ENCODE results near the gene TF. TPM values are rescaled to one million over a fixed set of nuclear protein-coding genes. Genes with fewer than 3 reads are reported as not detected.

The TF gene
- total RNA-seq, 1 donor from 2014 or later = 4.4 TPM

- TF ChIP-seq CTCF (IDR thresholded peaks at IDR 0.05; ENCODE audit: unreplicated experiment) = no peak
- Mint-ChIP-seq H3K4me1 (ENCODE audit: low read depth) (no peaks in the 10 kb centered on the region), H3K9me3 (ENCODE audit: low read depth) (no peaks in the 10 kb centered on the region), H3K27me3 (peaks cover 10% of the 10 kb centered on the region), H3K27ac (no peak overlapping the region), H3K4me3 (ENCODE audit: low read depth) (no peak overlapping the region), H3K36me3 (ENCODE audit: insufficient read depth) (no peaks in the 10 kb centered on the region)
- no peak for DNase-seq (ENCODE audit: low spot score, unreplicated experiment)
Measured at GRCh38 chr3:133759740-133760305, 13.6 kb downstream of the TF start.

DNA sequence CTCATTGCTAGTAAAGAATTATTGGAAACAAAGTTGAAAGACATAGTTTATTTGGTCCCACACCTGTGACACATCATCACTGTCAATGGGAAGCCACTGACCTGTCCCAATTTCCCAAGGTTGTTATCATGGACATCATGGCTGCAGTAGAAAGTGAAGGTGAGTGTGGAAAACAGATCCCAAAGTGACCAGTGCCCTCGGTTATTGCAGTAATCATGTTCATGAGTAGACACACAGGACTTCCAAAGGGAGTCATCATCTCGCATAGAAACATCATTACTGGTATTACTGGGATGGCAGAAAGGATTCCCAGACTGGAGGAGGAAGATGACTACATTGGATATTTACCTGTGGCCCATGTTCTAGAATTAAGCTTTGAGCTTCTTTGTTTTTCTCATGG is 14.7 kb downstream of the TF start:
- H3K4me3 Mint-ChIP-seq (ENCODE audit: low read depth) = no peak overlapping the region
- no peaks in the 10 kb centered on the region for H3K4me1 Mint-ChIP-seq (ENCODE audit: low read depth)
- no peak overlapping the region for H3K27ac Mint-ChIP-seq
- H3K9me3 Mint-ChIP-seq (ENCODE audit: low read depth) = no peaks in the 10 kb centered on the region
- no peaks in the 10 kb centered on the region for H3K36me3 Mint-ChIP-seq (ENCODE audit: insufficient read depth)
- H3K27me3 Mint-ChIP-seq = peaks cover 10% of the 10 kb centered on the region
- DNase-seq (ENCODE audit: low spot score, unreplicated experiment) = no peak
- no peak for TF ChIP-seq CTCF (IDR thresholded peaks at IDR 0.05; ENCODE audit: unreplicated experiment)

DNA sequence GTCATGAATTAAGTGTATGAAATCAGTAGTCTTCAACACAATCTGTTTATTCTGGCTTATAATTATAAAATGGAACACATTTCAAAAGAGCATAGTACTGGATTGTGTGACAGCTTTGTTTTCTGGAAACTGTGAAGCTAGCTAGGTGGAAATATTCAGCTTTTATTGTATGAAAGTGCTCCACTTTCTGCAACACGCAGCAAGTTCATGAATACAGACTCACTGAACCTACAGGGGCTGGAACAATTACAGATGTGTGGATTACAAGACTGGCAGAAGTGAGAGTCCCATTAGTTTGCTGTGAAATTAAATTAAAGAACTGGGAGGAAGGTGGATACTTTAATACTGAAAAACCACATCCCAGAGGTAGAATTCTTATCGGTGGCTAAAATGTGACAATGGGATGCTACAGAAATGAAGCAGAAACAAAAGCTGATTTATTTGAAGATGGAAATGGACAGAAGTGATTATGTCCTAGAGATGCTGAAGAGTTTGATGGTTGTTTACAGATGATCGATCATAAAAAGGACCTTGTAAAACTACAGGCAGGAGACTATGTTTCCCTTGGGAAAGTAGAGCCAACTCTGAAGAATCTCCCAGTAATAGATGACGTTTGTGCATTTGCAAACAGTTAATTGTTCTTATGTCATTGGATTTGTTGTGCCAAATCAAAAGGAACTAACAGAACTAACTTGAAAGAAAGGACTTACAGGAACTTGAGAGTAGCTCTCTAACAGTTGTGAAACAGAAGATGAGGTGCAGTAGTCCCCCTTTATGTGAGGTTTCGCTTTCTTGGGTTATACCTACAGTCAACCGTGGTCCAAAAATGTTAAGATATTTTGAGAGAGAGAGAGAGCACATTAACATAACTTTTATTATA is 15.7 kb downstream of the TF start:
- no peak overlapping the region for H3K27ac Mint-ChIP-seq
- H3K4me3 Mint-ChIP-seq (ENCODE audit: low read depth) = no peak overlapping the region
- no peaks in the 10 kb centered on the region for H3K4me1 Mint-ChIP-seq (ENCODE audit: low read depth)
- no peak for DNase-seq (ENCODE audit: low spot score, unreplicated experiment)
- TF ChIP-seq CTCF (IDR thresholded peaks at IDR 0.05; ENCODE audit: unreplicated experiment) = no peak
- no peaks in the 10 kb centered on the region for H3K36me3 Mint-ChIP-seq (ENCODE audit: insufficient read depth)
- H3K9me3 Mint-ChIP-seq (ENCODE audit: low read depth) = no peaks in the 10 kb centered on the region
- H3K27me3 Mint-ChIP-seq = peaks cover 10% of the 10 kb centered on the region

GRCh38 chr3:133762539-133762938 is 16.3 kb downstream of the TF start:
- Mint-ChIP-seq H3K27me3 (peaks cover 5% of the 10 kb centered on the region), H3K4me1 (ENCODE audit: low read depth) (no peaks in the 10 kb centered on the region), H3K4me3 (ENCODE audit: low read depth) (no peak overlapping the region), H3K9me3 (ENCODE audit: low read depth) (no peaks in the 10 kb centered on the region), H3K36me3 (ENCODE audit: insufficient read depth) (no peaks in the 10 kb centered on the region), H3K27ac (no peak overlapping the region)
- no peak for DNase-seq (ENCODE audit: low spot score, unreplicated experiment)
- TF ChIP-seq CTCF (IDR thresholded peaks at IDR 0.05; ENCODE audit: unreplicated experiment) = no peak

GRCh38 chr3:133763797-133764683 is 17.8 kb downstream of the TF start:
- no peaks in the 10 kb centered on the region for H3K4me1 Mint-ChIP-seq (ENCODE audit: low read depth)
- no peaks in the 10 kb centered on the region for H3K9me3 Mint-ChIP-seq (ENCODE audit: low read depth)
- no peaks in the 10 kb centered on the region for H3K36me3 Mint-ChIP-seq (ENCODE audit: insufficient read depth)
- H3K27ac Mint-ChIP-seq = no peak overlapping the region
- no peak overlapping the region for H3K4me3 Mint-ChIP-seq (ENCODE audit: low read depth)
- no peak for DNase-seq (ENCODE audit: low spot score, unreplicated experiment)
- peaks cover 3% of the 10 kb centered on the region for H3K27me3 Mint-ChIP-seq
- TF ChIP-seq CTCF (IDR thresholded peaks at IDR 0.05; ENCODE audit: unreplicated experiment) = no peak
